ENCODE results near the gene UPK2. TPM values are rescaled to one million over a fixed set of nuclear protein-coding genes. Genes with fewer than 3 reads are reported as not detected.

Gene UPK2
- polyA plus RNA-seq (2013, experiment 1 of 2), result 0.31 TPM
- polyA plus RNA-seq (2013, experiment 2 of 2), result 0.43 TPM

- Histone ChIP-seq H3K23ac (ENCODE audit: low read length) (no peak within 1 kb of the TSS), H4K8ac (ENCODE audit: low read depth, low read length) (no peak within 1 kb of the TSS), H3K56ac (ENCODE audit: low read length) (peak within 1 kb of the TSS; percentile 12), H2BK15ac (replicated peaks; ENCODE audit: low read depth) (no peak within 1 kb of the TSS), H3K27me3 (ENCODE audit: insufficient read depth, low read length, poor library complexity) (no peaks in the 10 kb centered on the region), H3K27ac (ENCODE audit: low read depth, low read length) (no peak within 1 kb of the TSS), H3K4me1 (ENCODE audit: control insufficient read depth, low read depth, low read length) (no peaks in the 10 kb centered on the region), H2BK120ac (ENCODE audit: low read depth, low read length) (no peak within 1 kb of the TSS), H3K79me2 (ENCODE audit: control insufficient read depth, insufficient read depth, low read length) (no peaks in the 10 kb centered on the region), H4K5ac (ENCODE audit: low read length) (no peak within 1 kb of the TSS), H3K79me1 (ENCODE audit: low read length) (no peaks in the 10 kb centered on the region), H2BK5ac (ENCODE audit: low read length) (no peak within 1 kb of the TSS), H3K18ac (ENCODE audit: low read length) (no peak within 1 kb of the TSS), H2AK5ac (ENCODE audit: low read length) (no peak within 1 kb of the TSS), H3K9ac (ENCODE audit: low read length) (no peak within 1 kb of the TSS), H3K4me2 (ENCODE audit: low read length) (no peak within 1 kb of the TSS), H3K4ac (ENCODE audit: low read depth, low read length) (no peak within 1 kb of the TSS), H3K36me3 (ENCODE audit: control insufficient read depth, insufficient read depth, low read length) (no peaks in the 10 kb centered on the region), H3K4me3 (ENCODE audit: low read length) (no peak within 1 kb of the TSS)
- DNase-seq, result peak; percentile 86
- no CpG with 5 or more reads among the region's 7 CpGs for WGBS (ENCODE audit: extremely low coverage, insufficient coverage, low lambda C conversion rate)
Measured at GRCh38 chr11:118956094-118956846, at the start of gene UPK2. TSS of gene UPK2 (plus strand) at chr11:118956298. CDS start at chr11:118956351, 53 bp downstream.

- H3K27ac ChIP-seq (ENCODE audit: low read depth, low read length), result peak overlapping the region; percentile 9
- no peaks in the 10 kb centered on the region for H3K27me3 ChIP-seq (ENCODE audit: insufficient read depth, low read length, poor library complexity)
- peaks cover 20% of the 10 kb centered on the region for H3K79me1 ChIP-seq (ENCODE audit: low read length)
- no peak overlapping the region for H2BK120ac ChIP-seq (ENCODE audit: low read depth, low read length)
- peaks cover 6% of the 10 kb centered on the region for H3K36me3 ChIP-seq (ENCODE audit: control insufficient read depth, insufficient read depth, low read length)
- no peak overlapping the region for H2AK5ac ChIP-seq (ENCODE audit: low read length)
- H2BK5ac ChIP-seq (ENCODE audit: low read length), result peak overlapping the region; percentile 28
- no peak overlapping the region for H3K4ac ChIP-seq (ENCODE audit: low read depth, low read length)
- H3K9ac ChIP-seq (ENCODE audit: low read length), result peak overlapping the region; percentile 52
- H3K56ac ChIP-seq (ENCODE audit: low read length), result peak overlapping the region; percentile 77
- no CpG with 5 or more reads among the region's 24 CpGs for WGBS (ENCODE audit: extremely low coverage, insufficient coverage, low lambda C conversion rate)
- peaks cover 28% of the 10 kb centered on the region for H3K79me2 ChIP-seq (ENCODE audit: control insufficient read depth, insufficient read depth, low read length)
- peak overlapping the region; percentile 19 for H3K18ac ChIP-seq (ENCODE audit: low read length)
- H3K4me2 ChIP-seq (ENCODE audit: low read length), result peak overlapping the region; percentile 8
- DNase-seq, result peak; percentile 86
- peaks cover 27% of the 10 kb centered on the region for H3K4me1 ChIP-seq (ENCODE audit: control insufficient read depth, low read depth, low read length)
- H3K23ac ChIP-seq (ENCODE audit: low read length), result no peak overlapping the region
- no peak overlapping the region for H3K4me3 ChIP-seq (ENCODE audit: low read length)
- H2BK15ac ChIP-seq (replicated peaks; ENCODE audit: low read depth), result no peak overlapping the region
- H4K8ac ChIP-seq (ENCODE audit: low read depth, low read length), result no peak overlapping the region
- H4K5ac ChIP-seq (ENCODE audit: low read length), result no peak overlapping the region
Measured at GRCh38 chr11:118907051-118908042, 48.8 kb upstream of the UPK2 start.

GRCh38 chr11:118908264-118908663 lies 47.8 kb upstream of the UPK2 start:
- H2AK5ac ChIP-seq (ENCODE audit: low read length), result no peak overlapping the region
- H3K23ac ChIP-seq (ENCODE audit: low read length), result no peak overlapping the region
- H3K27me3 ChIP-seq (ENCODE audit: insufficient read depth, low read length, poor library complexity), result no peaks in the 10 kb centered on the region
- H3K27ac ChIP-seq (ENCODE audit: low read depth, low read length), result peak overlapping the region; percentile 98
- no peak overlapping the region for H3K4ac ChIP-seq (ENCODE audit: low read depth, low read length)
- H2BK15ac ChIP-seq (replicated peaks; ENCODE audit: low read depth), result no peak overlapping the region
- H3K4me1 ChIP-seq (ENCODE audit: control insufficient read depth, low read depth, low read length), result peaks cover 36% of the 10 kb centered on the region
- peaks cover 6% of the 10 kb centered on the region for H3K36me3 ChIP-seq (ENCODE audit: control insufficient read depth, insufficient read depth, low read length)
- peak overlapping the region; percentile 11 for H2BK120ac ChIP-seq (ENCODE audit: low read depth, low read length)
- H3K9ac ChIP-seq (ENCODE audit: low read length), result peak overlapping the region; percentile 1
- H3K18ac ChIP-seq (ENCODE audit: low read length), result peak overlapping the region; percentile 19
- H4K5ac ChIP-seq (ENCODE audit: low read length), result no peak overlapping the region
- no peak overlapping the region for H2BK5ac ChIP-seq (ENCODE audit: low read length)
- peaks cover 28% of the 10 kb centered on the region for H3K79me2 ChIP-seq (ENCODE audit: control insufficient read depth, insufficient read depth, low read length)
- no peak overlapping the region for H4K8ac ChIP-seq (ENCODE audit: low read depth, low read length)
- no peak overlapping the region for H3K4me2 ChIP-seq (ENCODE audit: low read length)
- peak overlapping the region; percentile 77 for H3K56ac ChIP-seq (ENCODE audit: low read length)
- H3K4me3 ChIP-seq (ENCODE audit: low read length), result no peak overlapping the region
- peaks cover 27% of the 10 kb centered on the region for H3K79me1 ChIP-seq (ENCODE audit: low read length)
- no peak for DNase-seq
- no CpG with 5 or more reads among the region's 13 CpGs for WGBS (ENCODE audit: extremely low coverage, insufficient coverage, low lambda C conversion rate)

GRCh38 chr11:118908901-118909618 lies 47.0 kb upstream of the UPK2 start:
- no peak overlapping the region for H4K8ac ChIP-seq (ENCODE audit: low read depth, low read length)
- H3K79me2 ChIP-seq (ENCODE audit: control insufficient read depth, insufficient read depth, low read length), result peaks cover 31% of the 10 kb centered on the region
- no peak overlapping the region for H3K23ac ChIP-seq (ENCODE audit: low read length)
- H3K4me1 ChIP-seq (ENCODE audit: control insufficient read depth, low read depth, low read length), result peaks cover 42% of the 10 kb centered on the region
- no peaks in the 10 kb centered on the region for H3K36me3 ChIP-seq (ENCODE audit: control insufficient read depth, insufficient read depth, low read length)
- H3K18ac ChIP-seq (ENCODE audit: low read length), result peak overlapping the region; percentile 52
- peak overlapping the region; percentile 100 for H2BK5ac ChIP-seq (ENCODE audit: low read length)
- H3K4me2 ChIP-seq (ENCODE audit: low read length), result peak overlapping the region; percentile 73
- no peak overlapping the region for H3K4me3 ChIP-seq (ENCODE audit: low read length)
- no peaks in the 10 kb centered on the region for H3K27me3 ChIP-seq (ENCODE audit: insufficient read depth, low read length, poor library complexity)
- H4K5ac ChIP-seq (ENCODE audit: low read length), result no peak overlapping the region
- H3K79me1 ChIP-seq (ENCODE audit: low read length), result peaks cover 24% of the 10 kb centered on the region
- H2AK5ac ChIP-seq (ENCODE audit: low read length), result peak overlapping the region; percentile 94
- no peak overlapping the region for H2BK15ac ChIP-seq (replicated peaks; ENCODE audit: low read depth)
- H3K4ac ChIP-seq (ENCODE audit: low read depth, low read length), result peak overlapping the region; percentile 98
- WGBS (ENCODE audit: extremely low coverage, insufficient coverage, low lambda C conversion rate), result no CpG with 5 or more reads among the region's 17 CpGs
- peak; percentile 97 for DNase-seq
- peak overlapping the region; percentile 92 for H3K9ac ChIP-seq (ENCODE audit: low read length)
- H3K56ac ChIP-seq (ENCODE audit: low read length), result peak overlapping the region; percentile 99
- H3K27ac ChIP-seq (ENCODE audit: low read depth, low read length), result peak overlapping the region; percentile 98
- H2BK120ac ChIP-seq (ENCODE audit: low read depth, low read length), result peak overlapping the region; percentile 56

GRCh38 chr11:118909619-118910308 lies 46.3 kb upstream of the UPK2 start:
- H4K8ac ChIP-seq (ENCODE audit: low read depth, low read length), result peak overlapping the region; percentile 69
- H3K56ac ChIP-seq (ENCODE audit: low read length), result peak overlapping the region; percentile 99
- peak overlapping the region; percentile 100 for H2BK5ac ChIP-seq (ENCODE audit: low read length)
- H3K36me3 ChIP-seq (ENCODE audit: control insufficient read depth, insufficient read depth, low read length), result no peaks in the 10 kb centered on the region
- no peak overlapping the region for H4K5ac ChIP-seq (ENCODE audit: low read length)
- peak overlapping the region; percentile 98 for H3K27ac ChIP-seq (ENCODE audit: low read depth, low read length)
- H3K18ac ChIP-seq (ENCODE audit: low read length), result peak overlapping the region; percentile 52
- peak overlapping the region; percentile 92 for H3K9ac ChIP-seq (ENCODE audit: low read length)
- H2BK15ac ChIP-seq (replicated peaks; ENCODE audit: low read depth), result no peak overlapping the region
- H3K27me3 ChIP-seq (ENCODE audit: insufficient read depth, low read length, poor library complexity), result no peaks in the 10 kb centered on the region
- peak overlapping the region; percentile 98 for H2AK5ac ChIP-seq (ENCODE audit: low read length)
- WGBS (ENCODE audit: extremely low coverage, insufficient coverage, low lambda C conversion rate), result no CpG with 5 or more reads among the region's 21 CpGs
- H3K79me1 ChIP-seq (ENCODE audit: low read length), result peaks cover 23% of the 10 kb centered on the region
- peaks cover 44% of the 10 kb centered on the region for H3K4me1 ChIP-seq (ENCODE audit: control insufficient read depth, low read depth, low read length)
- peak overlapping the region; percentile 56 for H2BK120ac ChIP-seq (ENCODE audit: low read depth, low read length)
- H3K79me2 ChIP-seq (ENCODE audit: control insufficient read depth, insufficient read depth, low read length), result peaks cover 33% of the 10 kb centered on the region
- H3K4ac ChIP-seq (ENCODE audit: low read depth, low read length), result peak overlapping the region; percentile 98
- DNase-seq, result peak; percentile 82
- H3K23ac ChIP-seq (ENCODE audit: low read length), result peak overlapping the region; percentile 69
- peak overlapping the region; percentile 73 for H3K4me2 ChIP-seq (ENCODE audit: low read length)
- H3K4me3 ChIP-seq (ENCODE audit: low read length), result no peak overlapping the region
